K562 (cell line): ENCODE results near the gene ENKD1.

Experiments
- FOXM1 ChIP-seq, 2 experiments: fragments of 450-650 bp in 1 of 2; sonication (generic) in 1 of 2; formaldehyde crosslinking in 1 of 2; IDR thresholded peaks; 2 replicates each; pipeline versions ENCODE4 v1.6.1 to v1.9.0; 2017 to 2022; ENCODE audit warnings: low read depth in 2 of 2, mild to moderate bottlenecking in 2 of 2, missing genetic modification reagents in 1 of 2, moderate library complexity in 1 of 2
- MAX ChIP-seq: sonication (generic); formaldehyde crosslinking; IDR thresholded peaks from 2 replicates; pipeline ENCODE4 v1.9.0; 2022; ENCODE audit warnings: mild to moderate bottlenecking, missing genetic modification reagents
- NCOA2 ChIP-seq, 2 experiments: fragments of 450-650 bp; IDR thresholded peaks; 2 replicates each; pipeline ENCODE4 v1.6.1; 2018; ENCODE audit warnings: mild to moderate bottlenecking in 2 of 2, moderate library complexity in 1 of 2; ENCODE audit not compliant: partially characterized antibody in 2 of 2
- TF ChIP-seq, protein P1 (sequence below): fragments of 250-450 bp; sonication (Bioruptor Pico); IDR thresholded peaks from 2 replicates; pipeline ENCODE4 v1.4.0; 2020; ENCODE audit warnings: mild to moderate bottlenecking, moderate library complexity

DNA sequence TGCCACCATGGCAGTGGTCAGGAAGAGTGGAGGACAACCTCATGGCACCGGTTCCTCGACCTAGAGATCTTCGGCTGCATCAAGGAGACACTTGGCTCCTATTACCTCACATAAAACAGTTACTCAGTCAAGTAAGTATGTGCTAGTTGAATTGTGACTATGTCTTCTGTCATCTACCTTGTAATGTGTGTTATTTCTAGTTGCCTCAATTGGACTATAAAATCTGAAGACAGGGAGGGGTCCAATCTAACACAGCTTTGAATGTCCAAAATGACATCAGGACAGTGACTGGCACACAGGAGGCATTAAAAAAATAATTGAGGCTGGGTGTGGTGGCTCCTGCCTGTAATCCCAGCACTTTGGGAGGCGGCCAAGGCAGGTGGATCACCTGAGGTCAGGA is 17.2 kb upstream of the ENKD1 start:
- TF ChIP-seq, protein P1, sequence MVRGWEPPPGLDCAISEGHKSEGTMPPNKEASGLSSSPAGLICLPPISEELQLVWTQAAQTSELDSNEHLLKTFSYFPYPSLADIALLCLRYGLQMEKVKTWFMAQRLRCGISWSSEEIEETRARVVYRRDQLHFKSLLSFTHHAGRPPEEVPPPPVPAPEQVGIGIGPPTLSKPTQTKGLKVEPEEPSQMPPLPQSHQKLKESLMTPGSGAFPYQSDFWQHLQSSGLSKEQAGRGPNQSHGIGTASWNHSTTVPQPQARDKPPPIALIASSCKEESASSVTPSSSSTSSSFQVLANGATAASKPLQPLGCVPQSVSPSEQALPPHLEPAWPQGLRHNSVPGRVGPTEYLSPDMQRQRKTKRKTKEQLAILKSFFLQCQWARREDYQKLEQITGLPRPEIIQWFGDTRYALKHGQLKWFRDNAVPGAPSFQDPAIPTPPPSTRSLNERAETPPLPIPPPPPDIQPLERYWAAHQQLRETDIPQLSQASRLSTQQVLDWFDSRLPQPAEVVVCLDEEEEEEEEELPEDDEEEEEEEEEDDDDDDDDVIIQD (CRISPR knock-in tag): no peak
- no peak for TF ChIP-seq FOXM1 (IDR thresholded peaks at IDR 0.05; ENCODE audit: low read depth)
- no peak for TF ChIP-seq FOXM1 (CRISPR knock-in tag; IDR thresholded peaks at IDR 0.05; ENCODE audit: low read depth)
- TF ChIP-seq NCOA2 (IDR thresholded peaks at IDR 0.05; ENCODE audit: partially characterized antibody in 2 of 2): no peak
- TF ChIP-seq MAX (CRISPR knock-in tag): no peak
